SK-N-MC (cell line): Measurements from ENCODE around the gene KRTAP16-1.

ENCODE experiments used
- EZH2 ChIP-seq: fragments of 200-600 bp; sonication (generic); IDR thresholded peaks from one replicate; pipeline ENCODE4 v1.6.1; 2017; ENCODE audit warnings: antibody characterized with exemption
- POLR2AphosphoS5 ChIP-seq: IDR thresholded peaks from 2 replicates; pipeline ENCODE4 v1.6.1; 2012; ENCODE audit warnings: mild to moderate bottlenecking, low read depth, low read length, borderline replicate concordance

GRCh38 chr17:41264599-41264998 lies 44.5 kb downstream of the KRTAP16-1 start:
- TF ChIP-seq POLR2AphosphoS5 = no peak
- no peak for TF ChIP-seq EZH2
